GM23338 (cell line): Measurements from ENCODE around the gene TNNI2. TPM values are rescaled to one million over a fixed set of nuclear protein-coding genes. Genes with fewer than 3 reads are reported as not detected.

Source experiments
- ATAC-seq: fragments of 200-7000 bp; cut with Tn5 transposase; 3 replicates; pipeline ENCODE4 v1.9.1; 2020
- DNase-seq: peaks from one replicate; pipeline ENCODE4 v3.0.0-alpha.2; 2015; ENCODE audit warnings: low spot score
- H2AFZ ChIP-seq: fragments of 200-600 bp; sonication (generic); 2 replicates; pipeline ENCODE4 v1.8.0; 2016; ENCODE audit warnings: antibody characterized with exemption, mild to moderate bottlenecking, moderate library complexity
- H3F3A ChIP-seq: fragments of 200-600 bp; sonication (generic); replicated peaks from 2 replicates; pipeline ENCODE4 v1.8.0; 2017; ENCODE audit warnings: antibody characterized with exemption, mixed run types, low read depth
- H3K27ac ChIP-seq: fragments of 200-600 bp; sonication (generic); 2 replicates; pipeline ENCODE4 v1.6.1; 2016; ENCODE audit warnings: low read depth
- H3K27me3 ChIP-seq: fragments of 200-600 bp; sonication (generic); 2 replicates; pipeline ENCODE4 v1.8.0; 2016; ENCODE audit warnings: mild to moderate bottlenecking, mixed run types, moderate library complexity; ENCODE audit not compliant: insufficient read depth
- H3K36me3 ChIP-seq: fragments of 200-600 bp; sonication (generic); 2 replicates; pipeline ENCODE4 v1.8.0; 2016; ENCODE audit warnings: mild to moderate bottlenecking; ENCODE audit not compliant: insufficient read depth
- H3K4me1 ChIP-seq: fragments of 200-600 bp; sonication (generic); 2 replicates; pipeline ENCODE4 v1.8.0; 2016; ENCODE audit warnings: mild to moderate bottlenecking, moderate library complexity; ENCODE audit not compliant: insufficient read depth
- H3K4me2 ChIP-seq: fragments of 200-600 bp; sonication (generic); 2 replicates; pipeline ENCODE4 v1.7.1; 2017; ENCODE audit warnings: mixed run types
- H3K4me3 ChIP-seq: fragments of 200-600 bp; sonication (generic); 2 replicates; pipeline ENCODE4 v1.6.1; 2016; ENCODE audit warnings: mixed run types
- H3K79me2 ChIP-seq: fragments of 200-600 bp; sonication (generic); replicated peaks from 2 replicates; pipeline ENCODE4 v1.8.0; 2017; ENCODE audit warnings: mild to moderate bottlenecking; ENCODE audit not compliant: insufficient read depth
- H3K9me2 ChIP-seq: fragments of 200-600 bp; sonication (generic); 2 replicates; pipeline ENCODE4 v1.8.0; 2017; ENCODE audit not compliant: insufficient read depth
- H4K20me1 ChIP-seq: fragments of 200-600 bp; sonication (generic); replicated peaks from 2 replicates; pipeline ENCODE4 v1.8.0; 2017; ENCODE audit warnings: mild to moderate bottlenecking; ENCODE audit not compliant: insufficient read depth
- H3K27ac Mint-ChIP-seq: 2 replicates; pipeline ENCODE4 v1.8.0; 2020; ENCODE audit warnings: inconsistent platforms, mild to moderate bottlenecking, moderate library complexity, mixed read lengths
- H3K27me3 Mint-ChIP-seq: 3 replicates; pipeline ENCODE4 v1.8.0; 2022; ENCODE audit warnings: low read depth, mild to moderate bottlenecking, moderate library complexity, mixed read lengths, inconsistent platforms; ENCODE audit not compliant: insufficient read depth, poor library complexity
- H3K36me3 Mint-ChIP-seq: 3 replicates; pipeline ENCODE4 v1.8.0; 2021; ENCODE audit warnings: low read depth, mild to moderate bottlenecking, inconsistent platforms, moderate library complexity, mixed read lengths
- H3K4me1 Mint-ChIP-seq: 3 replicates; pipeline ENCODE4 v1.8.0; 2020; ENCODE audit warnings: mild to moderate bottlenecking, inconsistent platforms, mixed read lengths
- H3K4me3 Mint-ChIP-seq: 3 replicates; pipeline ENCODE4 v1.8.0; 2021; ENCODE audit warnings: moderate library complexity, mild to moderate bottlenecking, inconsistent platforms, mixed read lengths
- H3K9me3 Mint-ChIP-seq: 3 replicates; pipeline ENCODE4 v1.8.0; 2020; ENCODE audit warnings: moderate library complexity, mild to moderate bottlenecking, inconsistent platforms, mixed read lengths
- CTCF ChIP-seq, 2 experiments: fragments of 200-600 bp in 1 of 2; sonication (generic) in 1 of 2; conservative IDR thresholded peaks; 2 replicates each; pipeline versions ENCODE4 v1.5.1 to v1.6.1; 2016 to 2017; ENCODE audit warnings: antibody characterized with exemption in 2 of 2, low read depth in 2 of 2, mild to moderate bottlenecking in 2 of 2, moderate library complexity in 1 of 2
- ETS1 ChIP-seq: IDR thresholded peaks from 2 replicates; pipeline ENCODE4 v1.6.1; 2016; ENCODE audit warnings: antibody characterized with exemption
- EZH2 ChIP-seq: fragments of 200-600 bp; sonication (generic); IDR thresholded peaks from one replicate; pipeline ENCODE4 v1.8.0; 2017; ENCODE audit warnings: antibody characterized with exemption, mild to moderate bottlenecking, low read depth; ENCODE audit not compliant: unreplicated experiment
- EZH2phosphoT487 ChIP-seq: fragments of 200-600 bp; sonication (generic); IDR thresholded peaks from one replicate; pipeline ENCODE4 v1.8.1; 2018; ENCODE audit warnings: antibody characterized with exemption; ENCODE audit not compliant: unreplicated experiment
- JUNB ChIP-seq: IDR thresholded peaks from one replicate; pipeline ENCODE4 v1.6.1; 2016; ENCODE audit warnings: antibody characterized with exemption; ENCODE audit not compliant: unreplicated experiment
- NANOG ChIP-seq: IDR thresholded peaks from 2 replicates; pipeline ENCODE4 v1.6.1; 2016; ENCODE audit warnings: antibody characterized with exemption, borderline replicate concordance
- POLR2AphosphoS5 ChIP-seq: IDR thresholded peaks from 2 replicates; pipeline ENCODE4 v1.6.1; 2016; ENCODE audit warnings: antibody characterized with exemption, low read depth
- REST ChIP-seq: IDR thresholded peaks from one replicate; pipeline ENCODE4 v1.6.1; 2018; ENCODE audit warnings: antibody characterized with exemption; ENCODE audit not compliant: unreplicated experiment
- ZNF114 ChIP-seq: fragments of 250-450 bp; sonication (Bioruptor Pico); IDR thresholded peaks from 2 replicates; pipeline ENCODE4 v1.5.0; 2020; ENCODE audit warnings: mild to moderate bottlenecking, moderate library complexity
- ZNF331 ChIP-seq: fragments of 250-450 bp; sonication (Bioruptor Pico); IDR thresholded peaks from 2 replicates; pipeline ENCODE4 v1.5.0; 2020; ENCODE audit warnings: low read depth, mild to moderate bottlenecking, moderate library complexity
- polyA plus RNA-seq: library from polyadenylated mRNA; unstranded; fragments of >200 nt; fragmentation: Nextera tagmentation; extraction: Ambion mirVana; gene quantifications from 2 replicates; pipeline ENCODE4 v1.2.1, GENCODE V29; 2016
- total RNA-seq: library from RNA; depleted of rRNA; stranded (reverse); fragments of >200 nt; shearing (Covaris generic); gene quantifications from 2 replicates; pipeline ENCODE4 v1.2.3, GENCODE V29; 2014

TNNI2 gene
- total and polyA plus RNA-seq, 2 experiments from 2014 or later = not detected

- TF ChIP-seq EZH2 (no peak), JUNB (no peak), POLR2AphosphoS5 (no peak), ZNF331 (no peak), REST (no peak), NANOG (no peak), CTCF (conservative IDR thresholded peaks at IDR 0.05; ENCODE audit: low read depth in 2 of 2) (no peak), ZNF114 (CRISPR knock-in tag) (no peak), EZH2phosphoT487 (no peak), ETS1 (no peak)
These were observed 8.4 kb downstream of the TNNI2 start (continued) for GRCh38 chr11:1847006-1847735.

- H3K27me3 Mint-ChIP-seq = peaks cover 12% of the 10 kb centered on the region
- H3K79me2 ChIP-seq = no peaks in the 10 kb centered on the region
- H3K4me3 Mint-ChIP-seq = no peak overlapping the region
- no peaks in the 10 kb centered on the region; the same call in 2 of the 3 replicates for H3K9me3 Mint-ChIP-seq
- no peaks in the 10 kb centered on the region for H3K27me3 ChIP-seq
- H3K36me3 Mint-ChIP-seq = no peaks in the 10 kb centered on the region
- DNase-seq (no peak), ATAC-seq (no peak)
- no peaks in the 10 kb centered on the region for H3F3A ChIP-seq
- H3K27ac ChIP-seq = no peak overlapping the region
- H3K4me2 ChIP-seq = no peak overlapping the region
- no peak overlapping the region for H3K4me3 ChIP-seq
- H3K9me2 ChIP-seq = no peaks in the 10 kb centered on the region
- no peaks in the 10 kb centered on the region for H3K4me1 ChIP-seq
- TF ChIP-seq CTCF (conservative IDR thresholded peaks at IDR 0.05; ENCODE audit: low read depth in 2 of 2) = no peak
- no peak for TF ChIP-seq NANOG
- H4K20me1 ChIP-seq = no peaks in the 10 kb centered on the region
- no peak overlapping the region for H2AFZ ChIP-seq
- H3K27ac Mint-ChIP-seq = no peak overlapping the region
- H3K4me1 Mint-ChIP-seq = no peaks in the 10 kb centered on the region
- H3K36me3 ChIP-seq = no peaks in the 10 kb centered on the region
These were observed 9.3 kb downstream of the TNNI2 start for GRCh38 chr11:1847926-1848639.
